ENCODE measurements around the gene S1PR4.

The S1PR4 gene

GRCh38 chr19:3178377-3178972 lies at the start of gene S1PR4:
TSS of gene S1PR4 (plus strand) at chr19:3178769. CDS start at chr19:3178793, 24 bp downstream.
- peak; percentile 86 for DNase-seq (ENCODE audit: low spot score)

GRCh38 chr19:3129112-3129511 lies 49.5 kb upstream of the S1PR4 start:
- DNase-seq (ENCODE audit: low spot score): peak; percentile 28

GRCh38 chr19:3131168-3131567 lies 47.4 kb upstream of the S1PR4 start:
- no peak for DNase-seq (ENCODE audit: low spot score)

GRCh38 chr19:3132971-3133792 lies 45.4 kb upstream of the S1PR4 start:
- DNase-seq (ENCODE audit: low spot score): peak; percentile 74

GRCh38 chr19:3133793-3134116 lies 44.8 kb upstream of the S1PR4 start:
- no peak for DNase-seq (ENCODE audit: low spot score)

- no peak for DNase-seq (ENCODE audit: low spot score)
Measured at GRCh38 chr19:3135961-3136683, 42.4 kb upstream of the S1PR4 start, which contains the start of gene GNA15. TSS of gene GNA15 (plus strand) at chr19:3136033. CDS start at chr19:3136451, 418 bp downstream.

- DNase-seq (ENCODE audit: low spot score): no peak
Measured at GRCh38 chr19:3136684-3137055, 41.9 kb upstream of the S1PR4 start.

- DNase-seq (ENCODE audit: low spot score): no peak
Measured at GRCh38 chr19:3137119-3137518, 41.5 kb upstream of the S1PR4 start.

GRCh38 chr19:3138268-3138667 lies 40.3 kb upstream of the S1PR4 start:
- no peak for DNase-seq (ENCODE audit: low spot score)

- DNase-seq (ENCODE audit: low spot score): no peak
Measured at GRCh38 chr19:3140667-3141038, 37.9 kb upstream of the S1PR4 start.

- DNase-seq (ENCODE audit: low spot score): no peak
Measured at GRCh38 chr19:3142292-3142670, 36.3 kb upstream of the S1PR4 start.

GRCh38 chr19:3142781-3143337 lies 35.7 kb upstream of the S1PR4 start:
- no peak for DNase-seq (ENCODE audit: low spot score)

- no peak for DNase-seq (ENCODE audit: low spot score)
Measured at GRCh38 chr19:3145909-3146676, 32.5 kb upstream of the S1PR4 start.

GRCh38 chr19:3146677-3147100 lies 31.9 kb upstream of the S1PR4 start:
- peak; percentile 58 for DNase-seq (ENCODE audit: low spot score)

- no peak for DNase-seq (ENCODE audit: low spot score)
Measured at GRCh38 chr19:3148503-3148902, 30.1 kb upstream of the S1PR4 start.

- DNase-seq (ENCODE audit: low spot score): no peak
Measured at GRCh38 chr19:3149089-3149488, 29.5 kb upstream of the S1PR4 start.

- DNase-seq (ENCODE audit: low spot score): no peak
Measured at GRCh38 chr19:3149526-3150505, 28.8 kb upstream of the S1PR4 start.

GRCh38 chr19:3150739-3151329 lies 27.7 kb upstream of the S1PR4 start:
- no peak for DNase-seq (ENCODE audit: low spot score)

GRCh38 chr19:3151563-3152418 lies 26.8 kb upstream of the S1PR4 start:
- DNase-seq (ENCODE audit: low spot score): no peak

GRCh38 chr19:3152419-3152780 lies 26.2 kb upstream of the S1PR4 start:
- no peak for DNase-seq (ENCODE audit: low spot score)

Data from NAMALWA (cell line).